MM.1S (cell line): Measurements from ENCODE around the gene ACTR6.

Source experiments
- DNase-seq: peaks from one replicate; pipeline ENCODE4 v3.0.0-alpha.2; 2015
- H2AFZ ChIP-seq: fragments of 300-600 bp; sonication (generic); 2 replicates; pipeline ENCODE4 v1.6.0; 2016; ENCODE audit warnings: antibody characterized with exemption, low read length
- H3F3A ChIP-seq: fragments of 300-600 bp; sonication (generic); 2 replicates; pipeline ENCODE4 v1.6.1; 2016; ENCODE audit warnings: mild to moderate bottlenecking, antibody characterized with exemption, low read length, moderate library complexity, mixed read lengths; ENCODE audit not compliant: insufficient read depth
- H3K27ac ChIP-seq: fragments of 300-600 bp; sonication (generic); 2 replicates; pipeline ENCODE4 v1.5.1; 2016; ENCODE audit warnings: mild to moderate bottlenecking, low read length
- H3K27me3 ChIP-seq: fragments of 300-600 bp; sonication (generic); replicated peaks from 2 replicates; pipeline ENCODE4 v1.6.0; 2016; ENCODE audit warnings: low read length; ENCODE audit not compliant: insufficient read depth
- H3K36me3 ChIP-seq: fragments of 300-600 bp; sonication (generic); replicated peaks from 2 replicates; pipeline ENCODE4 v1.6.1; 2016; ENCODE audit warnings: mild to moderate bottlenecking, low read length, mixed read lengths; ENCODE audit not compliant: insufficient read depth
- H3K4me1 ChIP-seq: fragments of 300-600 bp; sonication (generic); 2 replicates; pipeline ENCODE4 v1.6.1; 2016; ENCODE audit warnings: low read length, mixed read lengths
- H3K4me2 ChIP-seq: fragments of 300-600 bp; sonication (generic); 2 replicates; pipeline ENCODE4 v1.6.0; 2016; ENCODE audit warnings: low read depth, low read length
- H3K4me3 ChIP-seq: fragments of 300-600 bp; sonication (generic); 2 replicates; pipeline ENCODE4 v1.5.1; 2016; ENCODE audit warnings: low read length, mixed read lengths
- H3K79me2 ChIP-seq: fragments of 300-600 bp; sonication (generic); 2 replicates; pipeline ENCODE4 v1.6.1; 2016; ENCODE audit warnings: mixed run types, low read length, mixed read lengths
- H3K9ac ChIP-seq: fragments of 300-600 bp; sonication (generic); 2 replicates; pipeline ENCODE4 v1.6.1; 2016; ENCODE audit warnings: low read length, mixed read lengths
- H3K9me2 ChIP-seq: fragments of 300-600 bp; sonication (generic); replicated peaks from 2 replicates; pipeline ENCODE4 v1.6.1; 2016; ENCODE audit warnings: mild to moderate bottlenecking, low read length, mixed read lengths; ENCODE audit not compliant: insufficient read depth
- H3K9me3 ChIP-seq: fragments of 300-600 bp; sonication (generic); replicated peaks from 2 replicates; pipeline ENCODE4 v1.6.1; 2016; ENCODE audit warnings: mild to moderate bottlenecking, low read length, mixed read lengths; ENCODE audit not compliant: insufficient read depth
- H4K20me1 ChIP-seq: fragments of 300-600 bp; sonication (generic); 2 replicates; pipeline ENCODE4 v1.6.1; 2016; ENCODE audit warnings: mild to moderate bottlenecking, low read length, moderate library complexity, mixed read lengths; ENCODE audit not compliant: insufficient read depth
- CTCF ChIP-seq: fragments of 300-600 bp; sonication (generic); IDR thresholded peaks from 2 replicates; pipeline ENCODE4 v1.5.1; 2016; ENCODE audit warnings: antibody characterized with exemption, low read length, mixed read lengths
- EZH2 ChIP-seq: fragments of 300-600 bp; sonication (generic); optimal IDR thresholded peaks from 2 replicates; pipeline ENCODE3; 2017; ENCODE audit warnings: low read depth, mild to moderate bottlenecking, antibody characterized with exemption, low read length, mixed read lengths
- EZH2phosphoT487 ChIP-seq: fragments of 300-600 bp; sonication (generic); IDR thresholded peaks from 2 replicates; pipeline ENCODE4 v1.6.1; 2018; ENCODE audit warnings: antibody characterized with exemption, low read length

Gene ACTR6

DNA sequence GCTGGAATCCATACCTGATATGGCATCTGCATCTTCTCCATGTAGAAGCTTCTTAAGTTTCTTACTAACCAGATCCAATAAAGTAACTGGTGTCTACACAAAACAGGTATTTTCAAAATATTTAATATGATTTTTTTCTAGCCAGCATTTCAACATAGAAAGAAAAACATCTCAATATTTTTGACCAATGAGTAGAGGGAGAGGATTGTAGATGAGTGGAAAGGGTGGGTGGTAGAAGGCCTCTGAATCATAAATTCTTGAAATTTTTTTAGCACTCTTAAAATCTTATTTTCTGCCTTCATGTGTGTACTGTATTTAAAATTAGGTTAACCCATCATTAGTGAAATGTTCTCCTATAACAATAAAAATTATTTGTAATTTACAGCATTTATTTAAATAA, 48.3 kb downstream of the ACTR6 start:
- Histone ChIP-seq H3K79me2 (no peaks in the 10 kb centered on the region), H3K4me3 (no peak overlapping the region), H3K4me2 (no peak overlapping the region), H3K27ac (no peak overlapping the region), H3K9me2 (no peaks in the 10 kb centered on the region), H4K20me1 (no peaks in the 10 kb centered on the region), H3K27me3 (no peaks in the 10 kb centered on the region), H2AFZ (no peak overlapping the region), H3K4me1 (no peaks in the 10 kb centered on the region), H3K9ac (no peak overlapping the region), H3F3A (no peaks in the 10 kb centered on the region), H3K9me3 (no peaks in the 10 kb centered on the region), H3K36me3 (no peaks in the 10 kb centered on the region)
- DNase-seq = no peak
- TF ChIP-seq EZH2 (no peak), CTCF (no peak), EZH2phosphoT487 (no peak)

GRCh38 chr12:100249941-100250340, 49.3 kb downstream of the ACTR6 start:
- H3K9me3 ChIP-seq = no peaks in the 10 kb centered on the region
- no peak for DNase-seq
- H3K4me3 ChIP-seq = no peak overlapping the region

GRCh38 chr12:100251917-100252316, 51.3 kb downstream of the ACTR6 start:
- no peaks in the 10 kb centered on the region for H3K79me2 ChIP-seq
- H2AFZ ChIP-seq = no peak overlapping the region
- DNase-seq = no peak
- TF ChIP-seq EZH2phosphoT487 (no peak), CTCF (no peak), EZH2 (no peak)
- no peaks in the 10 kb centered on the region for H3K9me2 ChIP-seq
- H3K9me3 ChIP-seq = no peaks in the 10 kb centered on the region
- H3K9ac ChIP-seq = no peak overlapping the region
- H3K36me3 ChIP-seq = no peaks in the 10 kb centered on the region
- no peaks in the 10 kb centered on the region for H4K20me1 ChIP-seq
- H3K4me2 ChIP-seq = no peak overlapping the region
- H3K4me3 ChIP-seq = no peak overlapping the region
- no peaks in the 10 kb centered on the region for H3K4me1 ChIP-seq
- H3K27me3 ChIP-seq = no peaks in the 10 kb centered on the region
- no peaks in the 10 kb centered on the region for H3F3A ChIP-seq
- H3K27ac ChIP-seq = no peak overlapping the region

More at GRCh38 chr12:100249941-100250340, 49.3 kb downstream of the ACTR6 start:
- Histone ChIP-seq H3K9ac (no peak overlapping the region), H4K20me1 (no peaks in the 10 kb centered on the region), H2AFZ (no peak overlapping the region), H3F3A (no peaks in the 10 kb centered on the region), H3K4me2 (no peak overlapping the region), H3K79me2 (no peaks in the 10 kb centered on the region), H3K4me1 (no peaks in the 10 kb centered on the region), H3K27me3 (no peaks in the 10 kb centered on the region), H3K36me3 (no peaks in the 10 kb centered on the region), H3K9me2 (no peaks in the 10 kb centered on the region), H3K27ac (no peak overlapping the region)
- no peak for TF ChIP-seq EZH2

DNA sequence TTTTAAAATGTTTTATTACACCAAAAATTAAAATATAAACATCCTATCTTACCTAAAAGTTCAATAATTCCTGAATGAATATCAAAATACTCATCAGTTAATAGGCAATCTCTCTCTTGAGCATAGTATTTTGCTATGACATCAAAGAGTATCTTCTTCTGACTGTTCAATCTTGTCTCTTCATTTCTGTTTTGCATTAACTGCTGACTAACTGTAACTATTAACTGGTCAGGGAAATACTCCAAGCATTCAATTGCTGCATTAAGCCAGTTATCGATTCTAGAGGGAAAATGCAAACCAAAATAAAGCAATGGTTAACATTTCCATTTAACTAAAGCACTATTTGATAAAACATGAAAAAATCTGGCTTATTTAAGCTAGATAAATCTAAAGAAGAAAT, 52.8 kb downstream of the ACTR6 start:
- no peaks in the 10 kb centered on the region for H3F3A ChIP-seq
- H3K4me3 ChIP-seq = no peak overlapping the region
- H3K9me2 ChIP-seq = no peaks in the 10 kb centered on the region
- no peaks in the 10 kb centered on the region for H3K36me3 ChIP-seq
- no peak overlapping the region for H3K4me2 ChIP-seq
- H3K27me3 ChIP-seq = no peaks in the 10 kb centered on the region
- no peak overlapping the region for H3K9ac ChIP-seq
- no peak for DNase-seq
- TF ChIP-seq EZH2 (no peak), EZH2phosphoT487 (no peak), CTCF (no peak)
- no peaks in the 10 kb centered on the region for H3K79me2 ChIP-seq
- no peak overlapping the region for H2AFZ ChIP-seq
- no peaks in the 10 kb centered on the region for H4K20me1 ChIP-seq
- no peaks in the 10 kb centered on the region for H3K9me3 ChIP-seq
- H3K4me1 ChIP-seq = no peaks in the 10 kb centered on the region
- no peak overlapping the region for H3K27ac ChIP-seq
